BLaER1 (cell line): ENCODE data around the gene PCGF3.
"Not testable (repeated sequence)": the region's sequence is repeated elsewhere in the genome, so short reads cannot be mapped to it uniquely, and the experiment has no call there.

Source experiments
- H3K27ac ChIP-seq: shearing (Covaris generic); formaldehyde crosslinking; 2 replicates; pipeline ENCODE4 v1.8.1; 2022
- H3K27me3 ChIP-seq: shearing (Covaris generic); formaldehyde crosslinking; 2 replicates; pipeline ENCODE4 v1.8.1; 2022
- H3K36me3 ChIP-seq: shearing (Covaris generic); formaldehyde crosslinking; 2 replicates; pipeline ENCODE4 v1.8.1; 2022
- H3K4me1 ChIP-seq: shearing (Covaris generic); formaldehyde crosslinking; 2 replicates; pipeline ENCODE4 v1.8.1; 2022
- H3K4me2 ChIP-seq: shearing (Covaris generic); formaldehyde crosslinking; 2 replicates; pipeline ENCODE4 v1.8.1; 2022
- H3K4me3 ChIP-seq: shearing (Covaris generic); formaldehyde crosslinking; 2 replicates; pipeline ENCODE4 v1.8.1; 2022
- H3K9ac ChIP-seq: shearing (Covaris generic); formaldehyde crosslinking; 2 replicates; pipeline ENCODE4 v1.8.1; 2022
- H3K9me3 ChIP-seq: shearing (Covaris generic); formaldehyde crosslinking; 2 replicates; pipeline ENCODE4 v1.8.1; 2022
- H4K20me1 ChIP-seq: shearing (Covaris generic); formaldehyde crosslinking; 2 replicates; pipeline ENCODE4 v1.8.1; 2022
- Cebpa-rat ChIP-seq: shearing (Covaris generic); IDR thresholded peaks from 2 replicates; pipeline ENCODE4 v1.8.1; 2022

Gene PCGF3

DNA sequence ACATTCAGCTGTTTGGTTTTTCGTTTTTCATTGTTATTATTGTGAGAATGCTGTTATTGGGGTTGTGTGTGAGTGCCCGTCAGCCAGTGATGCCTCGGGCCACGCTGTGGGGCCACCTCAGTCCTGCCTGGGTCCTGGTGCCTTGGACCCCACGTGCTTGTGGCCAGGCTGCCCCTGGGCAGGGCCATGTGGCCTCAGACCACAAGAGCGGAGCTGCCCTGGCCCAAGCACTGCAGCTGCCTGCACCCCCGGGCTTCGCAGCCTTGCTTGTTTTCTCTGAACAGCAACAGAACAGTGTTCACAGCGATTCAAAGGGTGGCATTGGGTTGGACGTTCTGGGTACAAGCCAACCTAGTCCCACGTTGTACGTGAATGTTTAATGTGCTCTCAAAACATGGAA is 63.4 kb downstream of the PCGF3 start:
- no peak overlapping the region for H3K27ac ChIP-seq
- no peak overlapping the region for H3K4me3 ChIP-seq
- H3K9ac ChIP-seq = no peak overlapping the region

DNA sequence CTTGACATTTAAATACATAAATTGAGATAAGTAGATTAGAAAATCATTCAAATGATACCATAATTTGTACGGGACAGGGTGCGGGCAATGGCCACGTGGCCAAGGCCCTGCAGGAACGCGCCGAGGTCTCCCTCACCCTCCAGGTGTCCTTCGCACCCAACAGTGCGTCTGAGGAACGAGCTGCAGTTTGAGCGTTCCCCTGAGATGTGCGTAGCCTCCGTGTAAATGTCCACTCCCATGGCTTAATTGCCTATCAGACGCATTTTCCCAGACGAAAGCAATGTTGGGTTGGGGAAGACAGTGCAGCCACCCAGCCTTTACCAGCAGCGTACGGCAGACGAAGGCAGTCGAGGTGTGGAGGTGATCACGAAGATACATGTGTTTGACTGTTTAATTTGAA is 63.9 kb downstream of the PCGF3 start:
- peaks cover 94% of the 10 kb centered on the region for H3K36me3 ChIP-seq
- TF ChIP-seq Cebpa-rat = no peak
- no peak overlapping the region for H3K9ac ChIP-seq
- peaks cover 100% of the 10 kb centered on the region for H4K20me1 ChIP-seq
- H3K9me3 ChIP-seq = peaks cover 1% of the 10 kb centered on the region; the same call in 1 of the 2 replicates
- no peaks in the 10 kb centered on the region for H3K27me3 ChIP-seq
- peaks cover 15% of the 10 kb centered on the region for H3K4me1 ChIP-seq
- H3K4me3 ChIP-seq = no peak overlapping the region
- no peak overlapping the region for H3K27ac ChIP-seq
- no peak overlapping the region for H3K4me2 ChIP-seq

More for the DNA sequence above, 63.4 kb downstream of the PCGF3 start:
- Histone ChIP-seq H3K36me3 (peaks cover 95% of the 10 kb centered on the region), H3K4me2 (no peak overlapping the region), H3K9me3 (no peaks in the 10 kb centered on the region), H3K4me1 (peaks cover 17% of the 10 kb centered on the region), H3K27me3 (no peaks in the 10 kb centered on the region), H4K20me1 (peaks cover 100% of the 10 kb centered on the region)
- no peak for TF ChIP-seq Cebpa-rat

DNA sequence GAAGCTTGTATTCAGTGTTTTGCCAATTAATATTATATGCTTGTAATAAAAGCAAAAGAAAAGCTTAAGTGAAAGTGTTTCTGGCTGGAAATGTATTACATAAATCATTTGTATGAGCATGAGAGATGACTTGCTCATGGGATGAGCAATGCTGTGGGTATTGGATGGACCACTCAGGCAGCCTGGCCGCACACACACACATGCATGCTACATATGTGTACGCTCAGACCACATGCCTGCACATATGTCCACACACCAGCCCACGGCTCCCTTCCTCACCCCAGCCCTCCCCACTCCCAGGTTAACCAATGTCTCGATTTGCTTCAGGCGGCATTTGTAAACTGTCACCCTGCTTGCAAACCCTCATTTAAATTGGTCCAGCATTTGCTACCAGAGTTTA is 64.4 kb downstream of the PCGF3 start:
- Histone ChIP-seq H3K4me3 (no peak overlapping the region), H3K27me3 (no peaks in the 10 kb centered on the region), H3K4me2 (no peak overlapping the region), H3K4me1 (peaks cover 10% of the 10 kb centered on the region), H3K9ac (no peak overlapping the region), H3K36me3 (peaks cover 94% of the 10 kb centered on the region), H3K9me3 (peaks cover 6% of the 10 kb centered on the region), H4K20me1 (peaks cover 100% of the 10 kb centered on the region), H3K27ac (no peak overlapping the region)
- TF ChIP-seq Cebpa-rat = no peak

- Histone ChIP-seq H3K4me2 (no peak overlapping the region), H3K9ac (no peak overlapping the region), H3K4me3 (no peak overlapping the region), H3K27me3 (no peaks in the 10 kb centered on the region), H3K36me3 (peaks cover 94% of the 10 kb centered on the region), H4K20me1 (peaks cover 100% of the 10 kb centered on the region), H3K4me1 (no peaks in the 10 kb centered on the region), H3K9me3 (peaks cover 17% of the 10 kb centered on the region), H3K27ac (no peak overlapping the region)
- TF ChIP-seq Cebpa-rat = no peak
Measured at GRCh38 chr4:771464-771863, 65.8 kb downstream of the PCGF3 start.

DNA sequence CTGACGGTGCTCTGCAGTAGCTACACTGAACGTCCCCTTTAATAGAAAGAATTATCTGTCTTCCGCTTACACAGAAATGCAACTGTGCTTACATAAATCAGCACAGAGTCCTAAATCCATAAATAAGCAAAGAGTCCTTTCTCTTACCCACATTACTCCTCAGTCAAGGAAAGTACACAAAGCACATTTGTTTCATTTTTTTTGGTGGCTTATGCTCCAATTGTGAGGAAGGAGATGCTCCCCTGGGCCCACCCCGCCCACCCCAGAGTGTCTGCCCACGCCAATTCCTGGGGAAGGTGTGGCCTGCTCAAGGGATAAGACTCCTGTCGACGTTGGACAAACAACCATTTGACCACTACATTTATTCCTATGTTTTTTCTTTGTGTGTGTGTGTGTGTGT is 66.5 kb downstream of the PCGF3 start:
- Histone ChIP-seq H4K20me1 (peaks cover 100% of the 10 kb centered on the region), H3K27me3 (no peaks in the 10 kb centered on the region), H3K36me3 (peaks cover 94% of the 10 kb centered on the region), H3K4me3 (no peak overlapping the region), H3K27ac (no peak overlapping the region), H3K9me3 (peaks cover 19% of the 10 kb centered on the region), H3K4me2 (no peak overlapping the region), H3K9ac (no peak overlapping the region), H3K4me1 (no peaks in the 10 kb centered on the region)
- no peak for TF ChIP-seq Cebpa-rat

- no peak for TF ChIP-seq Cebpa-rat
Measured at GRCh38 chr4:772776-773175, 67.1 kb downstream of the PCGF3 start.

DNA sequence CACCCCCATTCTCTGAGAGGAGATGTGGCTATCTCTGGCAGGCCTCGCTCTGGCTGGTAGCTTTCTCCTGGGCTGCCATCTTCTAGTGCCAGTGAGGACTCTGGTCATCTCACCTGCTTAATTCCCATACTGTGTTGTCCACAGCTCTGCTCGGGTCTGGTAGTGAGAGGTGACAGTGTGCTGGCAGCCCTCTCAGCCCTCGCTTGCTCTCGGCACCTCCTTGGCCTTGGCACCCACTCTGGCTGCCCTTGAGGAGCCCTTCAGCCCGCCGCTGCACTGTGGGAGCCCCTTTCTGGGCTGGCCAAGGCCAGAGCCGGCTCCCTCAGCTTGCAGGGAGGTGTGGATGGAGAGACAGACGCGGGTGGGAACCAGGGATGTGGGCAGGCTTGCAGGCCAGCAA is 67.6 kb downstream of the PCGF3 start:
- H3K4me3 ChIP-seq = no peak overlapping the region
- no peak for TF ChIP-seq Cebpa-rat
- H3K9ac ChIP-seq = no peak overlapping the region
- H3K36me3 ChIP-seq = peaks cover 94% of the 10 kb centered on the region
- H3K27me3 ChIP-seq = no peaks in the 10 kb centered on the region
- H3K9me3 ChIP-seq = peaks cover 22% of the 10 kb centered on the region
- H3K27ac ChIP-seq = no peak overlapping the region
- H3K4me1 ChIP-seq = no peaks in the 10 kb centered on the region
- H4K20me1 ChIP-seq = peaks cover 100% of the 10 kb centered on the region
- H3K4me2 ChIP-seq = no peak overlapping the region

More at GRCh38 chr4:772776-773175, 67.1 kb downstream of the PCGF3 start:
- Histone ChIP-seq H3K4me2 (no peak overlapping the region), H3K4me3 (no peak overlapping the region), H4K20me1 (peaks cover 100% of the 10 kb centered on the region), H3K9ac (no peak overlapping the region), H3K36me3 (peaks cover 94% of the 10 kb centered on the region), H3K27me3 (no peaks in the 10 kb centered on the region), H3K27ac (no peak overlapping the region), H3K4me1 (no peaks in the 10 kb centered on the region), H3K9me3 (peaks cover 22% of the 10 kb centered on the region)

DNA sequence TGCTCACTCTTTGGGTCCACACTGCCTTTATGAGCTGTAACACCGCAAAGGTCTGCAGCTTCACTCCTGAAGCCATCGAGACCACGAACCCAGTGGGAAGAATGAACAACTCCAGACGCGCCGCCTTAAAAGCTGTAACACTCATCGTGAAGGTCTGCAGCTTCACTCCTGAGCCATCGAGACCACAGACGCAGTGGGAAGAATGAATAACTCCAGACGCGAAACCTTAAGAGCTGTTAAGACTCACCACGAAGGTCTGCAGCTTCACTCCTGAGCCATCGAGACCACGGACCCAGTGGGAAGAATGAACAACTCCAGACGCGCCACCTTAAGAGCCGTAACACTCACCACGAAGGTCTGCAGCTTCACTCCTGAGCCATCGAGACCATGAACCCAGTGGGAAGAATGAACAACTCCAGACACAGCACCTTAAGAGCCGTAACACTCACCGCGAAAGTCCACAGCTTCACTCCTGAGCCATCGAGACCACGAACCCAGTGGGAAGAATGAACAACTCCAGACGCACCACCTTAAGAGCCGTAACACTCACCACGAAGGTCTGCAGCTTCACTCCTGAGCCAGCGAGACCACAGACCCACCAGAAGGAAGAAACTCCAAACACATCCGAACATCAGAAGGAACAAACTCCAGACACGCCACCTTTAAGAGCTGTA is 68.9 kb downstream of the PCGF3 start:
- peaks cover 95% of the 10 kb centered on the region for H3K36me3 ChIP-seq
- H3K4me2 ChIP-seq, H3K27ac ChIP-seq, H3K27me3 ChIP-seq, H3K4me3 ChIP-seq, H3K4me1 ChIP-seq, H3K9ac ChIP-seq: not testable (repeated sequence)
- H4K20me1 ChIP-seq = peaks cover 99% of the 10 kb centered on the region
- H3K9me3 ChIP-seq = peaks cover 22% of the 10 kb centered on the region

- peaks cover 99% of the 10 kb centered on the region for H4K20me1 ChIP-seq
- H3K36me3 ChIP-seq = peaks cover 95% of the 10 kb centered on the region
Measured at GRCh38 chr4:775485-775884, 69.9 kb downstream of the PCGF3 start.

DNA sequence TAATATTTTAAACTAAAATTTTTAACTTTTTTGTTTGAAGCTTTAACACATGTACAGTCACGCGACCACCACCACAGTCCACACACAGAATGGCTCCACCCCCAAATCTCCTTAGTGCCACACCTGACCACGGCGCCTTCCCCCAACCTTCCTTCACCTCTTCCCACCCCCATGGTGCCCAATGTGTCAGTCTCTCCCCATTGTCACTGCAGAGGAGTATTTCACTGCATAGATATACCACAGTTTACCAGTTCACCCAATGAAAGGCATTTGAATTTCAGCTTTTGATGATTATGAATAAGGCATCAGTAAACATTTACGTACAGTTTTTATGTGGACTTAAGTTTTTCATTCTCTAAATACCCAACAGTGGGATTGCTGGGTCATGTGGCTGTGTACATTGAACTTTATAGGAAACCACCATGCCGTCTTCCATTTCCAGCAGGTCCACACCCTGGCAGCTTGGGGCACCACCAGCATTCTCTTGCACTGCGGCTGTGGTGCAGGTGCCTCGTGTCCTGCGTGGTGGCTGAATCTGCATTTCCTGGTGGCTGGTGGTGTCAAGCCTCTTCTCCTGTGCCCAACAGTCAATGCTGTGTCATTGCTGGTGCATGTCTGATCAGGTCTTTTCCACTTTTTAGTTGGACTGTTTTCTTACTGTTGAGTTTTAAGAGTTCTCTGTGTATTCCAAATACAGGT is 71.3 kb downstream of the PCGF3 start:
- H4K20me1 ChIP-seq = peaks cover 95% of the 10 kb centered on the region
- H3K27me3 ChIP-seq = no peaks in the 10 kb centered on the region
- H3K9ac ChIP-seq = no peak overlapping the region
- H3K9me3 ChIP-seq = peaks cover 22% of the 10 kb centered on the region
- H3K36me3 ChIP-seq = peaks cover 80% of the 10 kb centered on the region
- no peak for TF ChIP-seq Cebpa-rat
- H3K4me1 ChIP-seq = peaks cover 21% of the 10 kb centered on the region
- H3K27ac ChIP-seq = no peak overlapping the region
- H3K4me3 ChIP-seq = no peak overlapping the region
- no peak overlapping the region for H3K4me2 ChIP-seq

More at GRCh38 chr4:775485-775884, 69.9 kb downstream of the PCGF3 start:
- H3K9me3 ChIP-seq = peaks cover 22% of the 10 kb centered on the region
- H3K9ac ChIP-seq, H3K4me2 ChIP-seq, H3K27ac ChIP-seq, H3K27me3 ChIP-seq, H3K4me3 ChIP-seq: not testable (repeated sequence)
- H3K4me1 ChIP-seq = peaks cover 17% of the 10 kb centered on the region
